Skeletal muscle satellite cell (primary cell): ENCODE data around the gene CYP2A6.
"Not testable (repeated sequence)": the region's sequence is repeated elsewhere in the genome, so short reads cannot be mapped to it uniquely, and the experiment has no call there.

Experiments used
- H3K27me3 ChIP-seq: 2 replicates; pipeline ENCODE4 v1.7.0; 2013; ENCODE audit warnings: low read length; ENCODE audit not compliant: control insufficient read depth, insufficient read depth
- H3K36me3 ChIP-seq: 2 replicates; pipeline ENCODE4 v1.7.0; 2013; ENCODE audit warnings: mild to moderate bottlenecking, control low read depth, low read length; ENCODE audit not compliant: insufficient read depth
- H3K4me1 ChIP-seq: 2 replicates; pipeline ENCODE4 v1.7.0; 2013; ENCODE audit warnings: low read length; ENCODE audit not compliant: control insufficient read depth, insufficient read depth
- H3K4me2 ChIP-seq: 2 replicates; pipeline ENCODE4 v1.7.0; 2013; ENCODE audit warnings: mild to moderate bottlenecking, low read length
- H3K4me3 ChIP-seq: 2 replicates; pipeline ENCODE4 v1.7.0; 2013; ENCODE audit warnings: low read length
- H3K9ac ChIP-seq: 2 replicates; pipeline ENCODE4 v1.7.0; 2013; ENCODE audit warnings: mild to moderate bottlenecking, low read depth, low read length, moderate library complexity
- H3K9me3 ChIP-seq: replicated peaks from 2 replicates; pipeline ENCODE4 v1.7.0; 2013; ENCODE audit warnings: mild to moderate bottlenecking, control low read depth, low read length

CYP2A6 gene

GRCh38 chr19:40874874-40875273 lies 24.6 kb upstream of the CYP2A6 start:
- not testable (repeated sequence) for H3K4me3 ChIP-seq, H3K9me3 ChIP-seq, H3K4me1 ChIP-seq

GRCh38 chr19:40873873-40874272 lies 23.6 kb upstream of the CYP2A6 start:
- H3K36me3 ChIP-seq, H3K9ac ChIP-seq, H3K27me3 ChIP-seq, H3K4me1 ChIP-seq, H3K4me3 ChIP-seq, H3K9me3 ChIP-seq, H3K4me2 ChIP-seq: not testable (repeated sequence)

More at GRCh38 chr19:40874874-40875273, 24.6 kb upstream of the CYP2A6 start:
- not testable (repeated sequence) for H3K36me3 ChIP-seq, H3K4me2 ChIP-seq, H3K9ac ChIP-seq, H3K27me3 ChIP-seq

- Histone ChIP-seq H3K9ac (no peak overlapping the region), H3K4me1 (no peaks in the 10 kb centered on the region), H3K4me3 (no peak overlapping the region), H3K9me3 (no peaks in the 10 kb centered on the region), H3K27me3 (peaks cover 6% of the 10 kb centered on the region), H3K4me2 (no peak overlapping the region), H3K36me3 (no peaks in the 10 kb centered on the region)
Measured at GRCh38 chr19:40872209-40872608, 22.0 kb upstream of the CYP2A6 start.

GRCh38 chr19:40867701-40868100 lies 17.5 kb upstream of the CYP2A6 start:
- Histone ChIP-seq H3K4me2 (no peak overlapping the region), H3K27me3 (no peaks in the 10 kb centered on the region), H3K9me3 (no peaks in the 10 kb centered on the region), H3K4me1 (no peaks in the 10 kb centered on the region), H3K36me3 (no peaks in the 10 kb centered on the region), H3K4me3 (no peak overlapping the region), H3K9ac (no peak overlapping the region)

GRCh38 chr19:40864739-40865496 lies 14.7 kb upstream of the CYP2A6 start:
- H3K4me1 ChIP-seq, H3K9me3 ChIP-seq, H3K4me3 ChIP-seq, H3K36me3 ChIP-seq, H3K4me2 ChIP-seq, H3K27me3 ChIP-seq, H3K9ac ChIP-seq: not testable (repeated sequence)

- H3K27me3 ChIP-seq = no peaks in the 10 kb centered on the region
- no peaks in the 10 kb centered on the region for H3K4me1 ChIP-seq
- H3K4me3 ChIP-seq = no peak overlapping the region
- no peaks in the 10 kb centered on the region for H3K36me3 ChIP-seq
- no peak overlapping the region for H3K9ac ChIP-seq
- H3K4me2 ChIP-seq = no peak overlapping the region
- no peaks in the 10 kb centered on the region for H3K9me3 ChIP-seq
Measured at GRCh38 chr19:40862785-40863184, 12.5 kb upstream of the CYP2A6 start.

- no peaks in the 10 kb centered on the region for H3K36me3 ChIP-seq
- H3K9me3 ChIP-seq = no peaks in the 10 kb centered on the region
- no peak overlapping the region for H3K9ac ChIP-seq
- H3K4me1 ChIP-seq = no peaks in the 10 kb centered on the region
- H3K4me2 ChIP-seq = no peak overlapping the region
- no peaks in the 10 kb centered on the region for H3K27me3 ChIP-seq
- H3K4me3 ChIP-seq = no peak overlapping the region
Measured at GRCh38 chr19:40862333-40862732, 12.1 kb upstream of the CYP2A6 start.

- H3K36me3 ChIP-seq = no peaks in the 10 kb centered on the region
- H3K9me3 ChIP-seq = no peaks in the 10 kb centered on the region
- no peak overlapping the region for H3K4me3 ChIP-seq
- H3K27me3 ChIP-seq = no peaks in the 10 kb centered on the region
- no peak overlapping the region for H3K9ac ChIP-seq
- H3K4me2 ChIP-seq = no peak overlapping the region
- H3K4me1 ChIP-seq = no peaks in the 10 kb centered on the region
Measured at GRCh38 chr19:40858109-40858508, 7.9 kb upstream of the CYP2A6 start.

GRCh38 chr19:40852467-40853152 lies 2.4 kb upstream of the CYP2A6 start:
- H3K9ac ChIP-seq, H3K9me3 ChIP-seq, H3K36me3 ChIP-seq, H3K4me1 ChIP-seq, H3K4me3 ChIP-seq, H3K4me2 ChIP-seq: not testable (repeated sequence)
- H3K27me3 ChIP-seq = peaks cover 21% of the 10 kb centered on the region

GRCh38 chr19:40846722-40847121 lies 3.5 kb downstream of the CYP2A6 start:
- not testable (repeated sequence) for H3K9me3 ChIP-seq, H3K4me3 ChIP-seq, H3K4me1 ChIP-seq, H3K36me3 ChIP-seq, H3K9ac ChIP-seq, H3K4me2 ChIP-seq
- peaks cover 27% of the 10 kb centered on the region for H3K27me3 ChIP-seq

GRCh38 chr19:40843653-40844052 lies 6.6 kb downstream of the CYP2A6 start:
- H3K4me2 ChIP-seq, H3K4me1 ChIP-seq, H3K9ac ChIP-seq, H3K27me3 ChIP-seq, H3K4me3 ChIP-seq, H3K9me3 ChIP-seq, H3K36me3 ChIP-seq: not testable (repeated sequence)
